Lower leg skin (tissue), 4 donors: ENCODE measurements around the gene SLC5A10. TPM values are rescaled to one million over a fixed set of nuclear protein-coding genes. Genes with fewer than 3 reads are reported as not detected.

ENCODE experiments used
- DNase-seq, 2 donors: peaks; one replicate each; pipeline ENCODE4 v3.0.0-alpha.2; 2019; ENCODE audit warnings: low spot score in 2 of 2
- H3K4me3 ChIP-seq: fragments of 200-600 bp; sonication (generic); 2 replicates; pipeline ENCODE4 v1.5.1; 2017; ENCODE audit warnings: mild to moderate bottlenecking, low read depth; ENCODE audit not compliant: poor library complexity, severe bottlenecking
- CTCF ChIP-seq, 3 donors: fragments of 450-650 bp; IDR thresholded peaks; one replicate each; pipeline ENCODE4 v1.5.1; 2016; ENCODE audit warnings: antibody characterized with exemption in 3 of 3, mild to moderate bottlenecking in 3 of 3, moderate library complexity in 2 of 3
- POLR2A ChIP-seq, 2 donors: fragments of 450-650 bp; IDR thresholded peaks; one replicate each; pipeline ENCODE4 v1.6.1; 2016 to 2017; ENCODE audit warnings: antibody characterized with exemption in 2 of 2, mild to moderate bottlenecking in 1 of 2, moderate library complexity in 1 of 2
- WGBS, 2 donors: methylation state at CpG; one replicate each; pipeline ENCODE4 v1.1.5; 2018; 5-methylcytosine and 5-hydroxymethylcytosine counted together
- intact Hi-C: fragments of 100-400 bp; cut with DNase I; formaldehyde crosslinking; loops from one replicate; pipeline ENCODE4 v1.15.0; 2023; ENCODE audit warnings: low total_unique reads
- total RNA-seq, 4 donors: library from RNA; depleted of rRNA; stranded (reverse); fragments of >200 nt; gene quantifications; one replicate each; pipeline ENCODE4 v1.1.0, GENCODE V29; 2016

The SLC5A10 gene
- total RNA-seq, 4 donors from 2014 or later = 0.32 to 1.4 (median 1.1) TPM

- no peak overlapping the region for H3K4me3 ChIP-seq
- no peak for DNase-seq
- no peak for TF ChIP-seq POLR2A (IDR thresholded peaks at IDR 0.05)
- no peak for TF ChIP-seq CTCF (IDR thresholded peaks at IDR 0.05)
- intact Hi-C loops = no loop called here
- 51 to 54% methylated on average over 5 to 7 of the region's 7 CpGs for WGBS, 2 donors
Observed at GRCh38 chr17:19016881-19017280, 64.9 kb downstream of the SLC5A10 start.

DNA sequence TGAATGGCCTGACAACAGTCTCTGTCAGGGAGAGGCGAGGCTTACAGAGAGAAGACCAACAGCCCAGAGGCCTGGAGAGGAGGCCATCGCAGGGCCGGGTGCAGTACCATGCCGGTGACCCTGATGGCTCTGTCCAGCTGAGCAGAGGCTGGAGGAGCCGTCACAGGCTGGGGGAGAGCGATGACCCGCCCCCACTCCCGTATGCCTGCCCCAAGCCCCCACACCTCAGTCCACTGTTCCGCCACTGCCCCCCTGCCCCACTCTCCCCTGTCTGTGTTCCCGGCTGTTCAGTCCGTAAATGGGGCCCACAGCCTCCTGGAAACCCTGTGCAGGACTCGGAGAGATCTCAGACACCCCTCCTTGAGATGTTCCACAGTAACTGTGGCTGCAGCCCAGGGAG, 65.4 kb downstream of the SLC5A10 start:
- intact Hi-C loops = no loop called here
- TF ChIP-seq CTCF (IDR thresholded peaks at IDR 0.05) = no peak
- TF ChIP-seq POLR2A (IDR thresholded peaks at IDR 0.05) = no peak
- H3K4me3 ChIP-seq = no peak overlapping the region
- 49 to 84% methylated on average over 4 of the region's 12 CpGs for WGBS, 2 donors
- no peak for DNase-seq

DNA sequence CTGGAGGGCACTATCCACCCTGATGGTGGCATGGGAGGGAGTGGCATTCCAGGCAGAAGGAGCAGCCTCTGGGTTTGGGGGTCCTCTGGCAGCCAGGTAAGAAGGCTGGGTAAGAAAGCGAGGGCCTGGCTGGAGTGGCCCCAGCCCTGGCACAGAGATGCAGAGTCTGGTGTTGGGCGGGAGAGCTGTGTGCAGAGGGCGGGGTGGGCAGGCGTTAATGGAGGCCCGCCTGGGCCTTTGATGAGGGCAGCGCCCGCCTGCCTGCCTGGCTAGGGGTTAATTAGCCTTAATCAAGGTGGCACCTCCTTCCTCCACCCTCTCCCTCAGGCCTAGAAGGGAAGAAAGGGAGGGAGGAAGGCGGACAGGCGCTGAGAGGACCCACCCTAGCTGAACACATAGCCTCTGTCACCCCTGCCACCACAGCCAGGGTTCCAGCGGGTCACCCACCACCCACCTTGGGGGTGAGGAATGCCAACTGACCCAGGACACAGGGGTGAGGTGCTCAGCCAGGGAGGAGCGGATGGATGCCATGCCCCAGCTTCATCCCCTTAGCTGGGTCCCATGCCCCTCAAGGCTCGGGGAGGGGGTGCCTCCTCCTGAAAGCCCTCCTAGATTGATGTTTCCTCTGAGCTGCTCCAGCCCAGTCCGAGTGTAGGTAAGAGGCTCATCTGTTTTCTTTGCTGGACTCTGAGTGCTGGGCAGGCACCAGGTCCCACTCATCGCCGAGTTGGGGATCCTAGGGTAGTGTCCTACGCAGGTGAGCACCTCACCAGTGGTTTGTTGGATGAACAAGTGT, 66.0 kb downstream of the SLC5A10 start:
- intact Hi-C loops = no loop called here
- H3K4me3 ChIP-seq = no peak overlapping the region
- 61 to 66% methylated on average over 16 of the region's 16 CpGs for WGBS, 2 donors
- no peak for DNase-seq
- TF ChIP-seq CTCF (IDR thresholded peaks at IDR 0.05) = no peak
- no peak for TF ChIP-seq POLR2A (IDR thresholded peaks at IDR 0.05)

- H3K4me3 ChIP-seq = no peak overlapping the region
- DNase-seq = no peak
- intact Hi-C loops = no loop called here
- TF ChIP-seq CTCF (IDR thresholded peaks at IDR 0.05) (no peak), POLR2A (IDR thresholded peaks at IDR 0.05) (no peak)
- 66 to 71% methylated on average over 4 to 6 of the region's 6 CpGs for WGBS, 2 donors
Observed at GRCh38 chr17:19018600-19018950, 66.6 kb downstream of the SLC5A10 start.

DNA sequence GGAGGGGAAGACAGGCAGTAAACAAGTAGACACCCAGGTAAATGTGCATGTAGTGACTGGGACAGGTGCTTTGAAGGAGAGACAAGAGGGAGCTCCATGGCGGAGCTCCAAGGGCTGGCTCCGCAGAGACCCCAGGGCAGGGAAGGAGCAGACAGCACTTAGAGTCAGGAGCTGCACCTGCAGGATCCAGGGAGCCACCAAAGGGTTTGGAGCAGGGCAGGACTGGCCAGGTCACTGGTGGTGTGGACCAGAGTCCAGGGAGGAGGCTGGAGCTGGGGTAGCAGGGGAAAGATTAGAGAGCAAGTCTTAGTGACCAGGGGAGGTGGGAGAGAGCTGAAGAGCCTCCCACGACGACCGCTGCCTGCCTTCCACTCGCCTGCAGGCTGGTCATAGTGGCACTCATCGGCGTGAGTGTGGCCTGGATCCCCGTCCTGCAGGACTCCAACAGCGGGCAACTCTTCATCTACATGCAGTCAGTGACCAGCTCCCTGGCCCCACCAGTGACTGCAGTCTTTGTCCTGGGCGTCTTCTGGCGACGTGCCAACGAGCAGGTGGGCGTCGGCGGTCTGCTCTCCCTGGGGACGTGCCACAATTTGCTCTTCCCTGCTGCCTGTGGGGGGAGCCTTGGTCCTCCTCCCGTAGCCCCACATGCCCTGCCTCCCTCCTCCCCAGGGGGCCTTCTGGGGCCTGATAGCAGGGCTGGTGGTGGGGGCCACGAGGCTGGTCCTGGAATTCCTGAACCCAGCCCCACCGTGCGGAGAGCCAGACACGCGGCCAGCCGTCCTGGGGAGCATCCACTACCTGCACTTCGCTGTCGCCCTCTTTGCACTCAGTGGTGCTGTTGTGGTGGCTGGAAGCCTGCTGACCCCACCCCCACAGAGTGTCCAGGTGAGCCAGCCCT, 67.3 kb downstream of the SLC5A10 start:
- no peak for DNase-seq
- no peak overlapping the region for H3K4me3 ChIP-seq
- TF ChIP-seq CTCF (IDR thresholded peaks at IDR 0.05) = no peak
- TF ChIP-seq POLR2A (IDR thresholded peaks at IDR 0.05) = no peak
- intact Hi-C loops = no loop called here
- 56 to 62% methylated on average over 21 to 27 of the region's 27 CpGs for WGBS, 2 donors
